HEK293T (cell line): Measurements from ENCODE around the gene RTN4RL1.

Experiments used
- CTCF ChIA-PET: fragments of 350-600 bp; formaldehyde crosslinking; extraction: SDS; loops from one replicate; lab custom pipeline; 2021; ENCODE audit warnings: antibody characterized with exemption, inconsistent platforms; lab: Yijun Ruan, JAX
- POLR2A ChIA-PET: fragments of 350-600 bp; formaldehyde crosslinking; extraction: SDS; loops from one replicate; lab custom pipeline; 2020; ENCODE audit warnings: antibody characterized with exemption, inconsistent platforms; lab: Yijun Ruan, JAX
- DNase-seq: peaks from one replicate; pipeline ENCODE4 v3.0.0; 2012; ENCODE audit warnings: mixed read lengths; ENCODE audit errors: extremely low spot score
- ARNT ChIP-seq: fragments of 450-650 bp; IDR thresholded peaks from 2 replicates; pipeline ENCODE4 v1.6.1; 2017; ENCODE audit warnings: mild to moderate bottlenecking
- BHLHE40 ChIP-seq: fragments of 450-650 bp; IDR thresholded peaks from 2 replicates; pipeline ENCODE4 v1.6.1; 2016; ENCODE audit warnings: mild to moderate bottlenecking, moderate library complexity, borderline replicate concordance
- CTBP1 ChIP-seq: fragments of 450-650 bp; IDR thresholded peaks from 2 replicates; pipeline ENCODE4 v1.6.1; 2016; ENCODE audit warnings: borderline replicate concordance
- ELF4 ChIP-seq: fragments of 450-650 bp; IDR thresholded peaks from 2 replicates; pipeline ENCODE4 v1.6.1; 2017; ENCODE audit warnings: antibody characterized with exemption
- FOXA1 ChIP-seq: fragments of 450-650 bp; IDR thresholded peaks from 2 replicates; pipeline ENCODE4 v1.6.1; 2016; ENCODE audit warnings: mild to moderate bottlenecking
- FOXK2 ChIP-seq: fragments of 450-650 bp; IDR thresholded peaks from 2 replicates; pipeline ENCODE4 v1.6.1; 2016; ENCODE audit warnings: mild to moderate bottlenecking
- FOXM1 ChIP-seq: fragments of 450-650 bp; IDR thresholded peaks from 2 replicates; pipeline ENCODE4 v1.6.1; 2017; ENCODE audit warnings: mild to moderate bottlenecking, borderline replicate concordance
- HDGF ChIP-seq: fragments of 450-650 bp; IDR thresholded peaks from 2 replicates; pipeline ENCODE4 v1.6.1; 2017; ENCODE audit warnings: antibody characterized with exemption, borderline replicate concordance
- L3MBTL2 ChIP-seq: fragments of 450-650 bp; conservative IDR thresholded peaks from 2 replicates; pipeline ENCODE4 v1.6.1; 2016; ENCODE audit warnings: mild to moderate bottlenecking
- LEF1 ChIP-seq: fragments of 450-650 bp; IDR thresholded peaks from 2 replicates; pipeline ENCODE4 v1.6.1; 2017; ENCODE audit warnings: mild to moderate bottlenecking, borderline replicate concordance
- NFRKB ChIP-seq: fragments of 450-650 bp; IDR thresholded peaks from 2 replicates; pipeline ENCODE4 v1.6.1; 2016; ENCODE audit warnings: mild to moderate bottlenecking, moderate library complexity
- PKNOX1 ChIP-seq: fragments of 450-650 bp; IDR thresholded peaks from 2 replicates; pipeline ENCODE4 v1.6.1; 2016
- SP1 ChIP-seq: fragments of 450-650 bp; IDR thresholded peaks from 2 replicates; pipeline ENCODE4 v1.6.1; 2017
- SUZ12 ChIP-seq: fragments of 450-650 bp; IDR thresholded peaks from 2 replicates; pipeline ENCODE4 v1.6.1; 2016; ENCODE audit warnings: mild to moderate bottlenecking
- TARDBP ChIP-seq: fragments of 450-650 bp; IDR thresholded peaks from 2 replicates; pipeline ENCODE4 v1.6.1; 2016
- ZNF384 ChIP-seq: fragments of 450-650 bp; IDR thresholded peaks from 2 replicates; pipeline ENCODE4 v1.6.1; 2016

RTN4RL1 gene

GRCh38 chr17:2057760-2058585, 32.8 kb upstream of the RTN4RL1 start:
- TF ChIP-seq SP1 (no peak), L3MBTL2 (no peak), HDGF (no peak), SUZ12 (no peak), NFRKB (no peak)
- CTCF ChIA-PET, result interaction anchor here (0.6 to 1.8 kb wide), 4 partner anchors 35 to 187 kb away, joined by 3 to 8 read pairs (median 3); no protein-coding TSS in a partner anchor
- no peak for DNase-seq
- POLR2A ChIA-PET, result no interaction called here

- ChIA-PET CTCF (interaction anchor here (1.8 kb wide), 1 partner anchor 117 kb away, joined by 3 read pairs; no protein-coding TSS in a partner anchor), POLR2A (no interaction called here)
- DNase-seq, result no peak
- TF ChIP-seq ARNT (no peak), TARDBP (no peak), NFRKB (no peak), FOXK2 (no peak), ELF4 (no peak), LEF1 (no peak), PKNOX1 (no peak), SUZ12 (no peak), SP1 (no peak), L3MBTL2 (no peak), BHLHE40 (no peak), HDGF (no peak), CTBP1 (no peak), FOXA1 (no peak), ZNF384 (no peak), FOXM1 (no peak)
Measured at GRCh38 chr17:2057175-2057759, 32.1 kb upstream of the RTN4RL1 start.

- CTCF ChIA-PET, result interaction anchor here (0.6 kb wide), 1 partner anchor 29 kb away, joined by 4 read pairs; no protein-coding TSS in a partner anchor
- POLR2A ChIA-PET, result no interaction called here
- DNase-seq, result no peak
- TF ChIP-seq ARNT (no peak), PKNOX1 (no peak), ELF4 (no peak), TARDBP (no peak), SUZ12 (no peak), SP1 (no peak), HDGF (no peak)
Measured at GRCh38 chr17:2056206-2057174, 31.4 kb upstream of the RTN4RL1 start.

- ChIA-PET POLR2A (no interaction called here), CTCF (interaction anchor here (0.5 to 2.2 kb wide), 7 partner anchors 9 to 231 kb away, joined by 3 to 27 read pairs (median 3); no protein-coding TSS in a partner anchor)
- TF ChIP-seq SUZ12, result no peak
- TF ChIP-seq ARNT, result no peak
- no peak for TF ChIP-seq ELF4
- TF ChIP-seq HDGF, result no peak
- no peak for TF ChIP-seq FOXK2
- no peak; the same call in 1 of the 2 replicates for TF ChIP-seq L3MBTL2
- TF ChIP-seq BHLHE40, result no peak
- TF ChIP-seq TARDBP, result no peak
- no peak for TF ChIP-seq SP1
- peak; percentile 31 for DNase-seq
Measured at GRCh38 chr17:2055292-2056205, 30.4 kb upstream of the RTN4RL1 start.

GRCh38 chr17:2054512-2055291, 29.6 kb upstream of the RTN4RL1 start, which contains the start of gene HIC1:
Gene HIC1, plus strand, starts transcription at chr17:2055103. Its CDS starts 1,588 bp downstream, at chr17:2056691.
- ChIA-PET CTCF (interaction anchor here (0.5 to 2.2 kb wide), 15 partner anchors 8 to 249 kb away, joined by 3 to 27 read pairs (median 3); partner anchors contain the start of genes SMG6 and SRR), POLR2A (no interaction called here)
- TF ChIP-seq NFRKB (no peak), CTBP1 (peak; percentile 65), PKNOX1 (no peak)
- DNase-seq, result peak; percentile 84
